ENCODE data around the gene IFI44L.

DNA sequence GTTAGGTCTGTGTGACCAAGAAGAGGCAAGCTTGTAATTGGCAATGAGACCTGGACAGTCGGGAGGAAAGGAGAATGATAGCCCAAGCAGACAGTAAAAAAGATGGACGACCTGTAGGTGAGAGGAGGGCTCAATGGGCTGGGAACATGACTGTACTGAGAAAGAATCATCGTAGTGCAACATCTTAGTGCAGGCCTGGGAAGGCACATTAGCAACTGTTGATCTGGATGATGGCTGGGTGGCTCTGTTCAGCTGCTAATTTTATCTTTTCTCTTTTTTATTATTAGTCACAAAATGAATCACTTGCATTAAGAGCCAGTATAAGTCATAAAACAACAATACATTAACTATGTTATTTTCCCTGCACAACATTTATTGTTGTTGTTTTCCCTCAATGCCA is 62.2 kb downstream of the IFI44L start:
- TF ChIP-seq, protein P1, sequence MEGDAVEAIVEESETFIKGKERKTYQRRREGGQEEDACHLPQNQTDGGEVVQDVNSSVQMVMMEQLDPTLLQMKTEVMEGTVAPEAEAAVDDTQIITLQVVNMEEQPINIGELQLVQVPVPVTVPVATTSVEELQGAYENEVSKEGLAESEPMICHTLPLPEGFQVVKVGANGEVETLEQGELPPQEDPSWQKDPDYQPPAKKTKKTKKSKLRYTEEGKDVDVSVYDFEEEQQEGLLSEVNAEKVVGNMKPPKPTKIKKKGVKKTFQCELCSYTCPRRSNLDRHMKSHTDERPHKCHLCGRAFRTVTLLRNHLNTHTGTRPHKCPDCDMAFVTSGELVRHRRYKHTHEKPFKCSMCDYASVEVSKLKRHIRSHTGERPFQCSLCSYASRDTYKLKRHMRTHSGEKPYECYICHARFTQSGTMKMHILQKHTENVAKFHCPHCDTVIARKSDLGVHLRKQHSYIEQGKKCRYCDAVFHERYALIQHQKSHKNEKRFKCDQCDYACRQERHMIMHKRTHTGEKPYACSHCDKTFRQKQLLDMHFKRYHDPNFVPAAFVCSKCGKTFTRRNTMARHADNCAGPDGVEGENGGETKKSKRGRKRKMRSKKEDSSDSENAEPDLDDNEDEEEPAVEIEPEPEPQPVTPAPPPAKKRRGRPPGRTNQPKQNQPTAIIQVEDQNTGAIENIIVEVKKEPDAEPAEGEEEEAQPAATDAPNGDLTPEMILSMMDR (IDR thresholded peaks at IDR 0.05; ENCODE audit: insufficient read depth, low read length, poor library complexity, severe bottlenecking) = no peak
- no peak for TF ChIP-seq EZH2phosphoT487 (conservative IDR thresholded peaks at IDR 0.05; ENCODE audit: low read length)

Measured in SU-DHL-6 (cell line).